Measurements from ENCODE around the gene PKD2L1. TPM values are rescaled to one million over a fixed set of nuclear protein-coding genes. Genes with fewer than 3 reads are reported as not detected.
"Not testable (repeated sequence)": the region's sequence is repeated elsewhere in the genome, so short reads cannot be mapped to it uniquely, and the experiment has no call there.

PKD2L1 gene
- total RNA-seq, 1 experiment from 2014 or later = not detected

DNA sequence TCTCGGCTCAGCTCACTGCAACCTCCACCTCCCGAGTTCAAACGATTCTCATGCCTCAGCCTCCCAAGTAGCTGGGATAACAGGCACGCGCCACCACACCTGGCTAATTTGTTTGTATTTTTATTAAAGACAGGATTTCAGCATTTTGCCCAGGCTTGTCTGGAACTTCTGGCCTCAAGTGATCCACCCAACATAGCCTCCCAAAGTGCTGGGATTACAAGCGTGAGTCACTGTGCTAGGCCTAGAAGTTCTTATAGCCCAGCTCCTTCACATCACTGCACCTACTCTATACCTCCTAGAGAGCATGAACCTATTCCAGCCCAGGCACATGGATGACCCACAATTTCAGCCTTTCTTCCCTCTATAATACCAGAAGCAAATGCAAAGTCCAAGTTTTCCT lies 42.3 kb downstream of the PKD2L1 start:
- POLR2A ChIA-PET (ENCODE audit: unreplicated experiment) = no interaction called here
- intact Hi-C loops (cut with micrococcal nuclease) = loop anchor here (5.0 kb wide), 1 partner anchor 85 kb away; no protein-coding TSS in a partner anchor
- Histone ChIP-seq H3K79me2 (ENCODE audit: low read length) (peaks cover 35% of the 10 kb centered on the region), H3K36me3 (ENCODE audit: low read depth, low read length) (no peaks in the 10 kb centered on the region), H3F3A (ENCODE audit: low read length, unreplicated experiment) (no peaks in the 10 kb centered on the region), H3K4me2 (ENCODE audit: low read length) (no peak overlapping the region), H3K4me3 (ENCODE audit: low read length) (no peak overlapping the region), H3K27ac (ENCODE audit: low read length) (no peak overlapping the region), H3K9me2 (replicated peaks; ENCODE audit: low read length) (no peaks in the 10 kb centered on the region), H3K9ac (ENCODE audit: low read length) (no peak overlapping the region), H3K9me3 (ENCODE audit: low read length) (no peaks in the 10 kb centered on the region), H3K4me1 (ENCODE audit: insufficient read depth, low read length) (peaks cover 15% of the 10 kb centered on the region), H3K27me3 (ENCODE audit: low read length) (no peaks in the 10 kb centered on the region), H2AFZ (ENCODE audit: low read length) (no peak overlapping the region), H4K20me1 (ENCODE audit: low read length) (no peaks in the 10 kb centered on the region)
- no peak for ATAC-seq
- TF ChIP-seq EZH2phosphoT487 (IDR thresholded peaks at IDR 0.05; ENCODE audit: borderline replicate concordance, low read length) = no peak
- TF ChIP-seq, protein P1, sequence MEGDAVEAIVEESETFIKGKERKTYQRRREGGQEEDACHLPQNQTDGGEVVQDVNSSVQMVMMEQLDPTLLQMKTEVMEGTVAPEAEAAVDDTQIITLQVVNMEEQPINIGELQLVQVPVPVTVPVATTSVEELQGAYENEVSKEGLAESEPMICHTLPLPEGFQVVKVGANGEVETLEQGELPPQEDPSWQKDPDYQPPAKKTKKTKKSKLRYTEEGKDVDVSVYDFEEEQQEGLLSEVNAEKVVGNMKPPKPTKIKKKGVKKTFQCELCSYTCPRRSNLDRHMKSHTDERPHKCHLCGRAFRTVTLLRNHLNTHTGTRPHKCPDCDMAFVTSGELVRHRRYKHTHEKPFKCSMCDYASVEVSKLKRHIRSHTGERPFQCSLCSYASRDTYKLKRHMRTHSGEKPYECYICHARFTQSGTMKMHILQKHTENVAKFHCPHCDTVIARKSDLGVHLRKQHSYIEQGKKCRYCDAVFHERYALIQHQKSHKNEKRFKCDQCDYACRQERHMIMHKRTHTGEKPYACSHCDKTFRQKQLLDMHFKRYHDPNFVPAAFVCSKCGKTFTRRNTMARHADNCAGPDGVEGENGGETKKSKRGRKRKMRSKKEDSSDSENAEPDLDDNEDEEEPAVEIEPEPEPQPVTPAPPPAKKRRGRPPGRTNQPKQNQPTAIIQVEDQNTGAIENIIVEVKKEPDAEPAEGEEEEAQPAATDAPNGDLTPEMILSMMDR (conservative IDR thresholded peaks at IDR 0.05; ENCODE audit: low read depth, low read length) = no peak
- no peak for TF ChIP-seq EZH2 (IDR thresholded peaks at IDR 0.05; ENCODE audit: low read length, unreplicated experiment)
- CTCF ChIA-PET = no interaction called here
- BruUV-seq (replicated peaks) = no TSS peak
- DNase-seq = no peak

DNA sequence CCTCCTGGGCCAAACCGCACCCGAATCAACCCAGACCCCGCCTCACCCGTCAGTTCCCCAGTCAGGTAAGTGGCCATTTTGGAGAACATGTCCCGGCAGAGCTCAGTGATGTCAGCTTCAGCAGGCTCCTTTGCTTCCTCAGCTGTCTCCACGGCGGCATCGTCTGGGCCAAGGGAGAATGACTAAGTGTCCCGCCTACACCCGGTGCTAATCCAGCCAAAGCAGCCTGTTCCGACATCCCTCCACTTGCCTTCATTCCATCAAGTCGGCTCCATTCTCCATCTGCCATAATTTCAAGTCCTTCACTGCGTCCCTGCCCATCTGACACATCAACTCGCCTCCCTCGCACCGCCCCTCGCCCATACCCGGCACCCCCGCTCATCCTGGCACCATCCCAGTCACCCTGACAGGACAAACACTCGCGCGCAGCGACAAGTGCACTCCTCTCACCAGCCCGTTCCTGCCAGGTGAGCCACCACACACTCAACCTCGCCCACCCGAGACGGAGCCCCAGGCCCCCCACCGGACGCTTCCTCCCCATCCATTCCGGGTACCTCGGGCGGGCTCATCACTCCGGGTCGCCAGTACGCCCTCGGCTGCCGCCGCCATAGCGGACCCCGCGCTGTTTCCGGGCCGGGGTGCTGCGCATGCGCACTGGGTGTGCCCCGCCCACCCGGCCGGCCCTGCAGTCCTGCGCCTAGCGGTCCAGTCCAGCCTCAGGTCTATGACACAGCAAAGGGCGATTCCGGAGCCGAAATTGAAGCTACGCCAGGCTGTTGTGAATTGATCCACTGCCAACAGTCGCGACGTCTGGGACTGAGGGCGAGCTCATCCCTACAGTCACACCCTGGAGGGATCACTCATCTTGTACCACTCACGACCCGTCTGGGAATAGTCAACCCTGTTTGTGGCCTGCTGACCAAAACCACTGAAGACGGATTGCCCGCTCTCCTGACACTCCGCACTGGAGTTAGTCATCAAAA lies 43.7 kb downstream of the PKD2L1 start, which contains the start of gene BLOC1S2:
Gene BLOC1S2, minus strand, starts transcription at position 630 of the 983 bp plus-strand sequence. Its CDS starts 21 bp downstream, at position 609.
- DNase-seq = peak; percentile 83
- H3K27ac ChIP-seq (ENCODE audit: low read length) = peak within 1 kb of the TSS; percentile 73
- peak within 1 kb of the TSS; percentile 88 for H2AFZ ChIP-seq (ENCODE audit: low read length)
- H3K9me2 ChIP-seq (replicated peaks; ENCODE audit: low read length) = no peaks in the 10 kb centered on the region
- peaks cover 45% of the 10 kb centered on the region for H3K79me2 ChIP-seq (ENCODE audit: low read length)
- no peaks in the 10 kb centered on the region for H3K27me3 ChIP-seq (ENCODE audit: low read length)
- no peaks in the 10 kb centered on the region for H3K36me3 ChIP-seq (ENCODE audit: low read depth, low read length)
- no TSS peak for BruUV-seq (replicated peaks)
- peaks cover 15% of the 10 kb centered on the region for H3K4me1 ChIP-seq (ENCODE audit: insufficient read depth, low read length)
- peak within 1 kb of the TSS; percentile 70 for H3K9ac ChIP-seq (ENCODE audit: low read length)
- intact Hi-C loops (cut with micrococcal nuclease) = loop anchor here (5.0 kb wide), 1 partner anchor 86 kb away; no protein-coding TSS in a partner anchor
- H3F3A ChIP-seq (ENCODE audit: low read length, unreplicated experiment) = no peaks in the 10 kb centered on the region
- no peaks in the 10 kb centered on the region; the same call in 1 of the 2 replicates for H4K20me1 ChIP-seq (ENCODE audit: low read length)
- TF ChIP-seq EZH2 (IDR thresholded peaks at IDR 0.05; ENCODE audit: low read length, unreplicated experiment) (no peak), EZH2phosphoT487 (IDR thresholded peaks at IDR 0.05; ENCODE audit: borderline replicate concordance, low read length) (no peak)
- TF ChIP-seq, protein P1 (conservative IDR thresholded peaks at IDR 0.05; ENCODE audit: low read depth, low read length) = no peak
- peak within 1 kb of the TSS; percentile 87 for H3K4me3 ChIP-seq (ENCODE audit: low read length)
- peak; percentile 94 for ATAC-seq
- peak within 1 kb of the TSS; percentile 96 for H3K4me2 ChIP-seq (ENCODE audit: low read length)
- POLR2A ChIA-PET (ENCODE audit: unreplicated experiment) = interaction anchor here (0.5 to 0.6 kb wide), 2 partner anchors 60 to 249 kb away, joined by 8 to 28 read pairs; partner anchors contain the start of gene SCD
- no peaks in the 10 kb centered on the region for H3K9me3 ChIP-seq (ENCODE audit: low read length)
- CTCF ChIA-PET = interaction anchor here (0.8 kb wide), 1 partner anchor 17 kb away, joined by 3 read pairs; no protein-coding TSS in a partner anchor

DNA sequence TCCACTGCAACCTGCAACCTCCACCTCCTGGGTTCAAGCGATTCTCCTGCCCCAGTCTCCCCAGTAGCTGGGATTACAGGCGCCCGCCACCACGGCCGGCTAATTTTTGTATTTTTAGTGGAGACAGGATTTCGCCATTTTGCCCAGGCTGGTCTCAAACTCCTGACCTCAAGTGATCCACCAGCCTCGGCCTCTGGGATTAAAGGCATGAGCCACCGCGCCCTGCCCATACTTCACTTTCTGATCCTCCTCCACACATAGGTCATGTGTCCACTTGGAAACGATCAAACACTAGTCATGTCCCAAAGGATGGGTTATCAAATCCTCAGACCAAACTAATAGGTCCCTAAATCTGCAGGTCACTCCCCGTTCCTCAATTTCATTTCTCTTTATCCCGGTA lies 44.7 kb downstream of the PKD2L1 start:
- CTCF ChIA-PET = interaction anchor here (0.8 kb wide), 1 partner anchor 18 kb away, joined by 3 read pairs; no protein-coding TSS in a partner anchor
- not testable (repeated sequence) for ATAC-seq; H3F3A ChIP-seq (ENCODE audit: low read length, unreplicated experiment); H3K36me3 ChIP-seq (ENCODE audit: low read depth, low read length); DNase-seq; H3K9me3 ChIP-seq (ENCODE audit: low read length); H3K27ac ChIP-seq (ENCODE audit: low read length); BruUV-seq (replicated peaks); H3K9me2 ChIP-seq (replicated peaks; ENCODE audit: low read length); H4K20me1 ChIP-seq (ENCODE audit: low read length); H3K27me3 ChIP-seq (ENCODE audit: low read length)
- peak overlapping the region; percentile 96 for H3K4me2 ChIP-seq (ENCODE audit: low read length)
- POLR2A ChIA-PET (ENCODE audit: unreplicated experiment) = interaction anchor here (0.5 kb wide), 1 partner anchor 62 kb away, joined by 28 read pairs; the partner anchor contains the start of gene SCD
- H3K9ac ChIP-seq (ENCODE audit: low read length) = peak overlapping the region; percentile 70
- intact Hi-C loops (cut with micrococcal nuclease) = loop anchor here (5.0 kb wide), 1 partner anchor 87 kb away; no protein-coding TSS in a partner anchor
- H3K4me3 ChIP-seq (ENCODE audit: low read length) = peak overlapping the region; percentile 87
- peaks cover 45% of the 10 kb centered on the region for H3K79me2 ChIP-seq (ENCODE audit: low read length)
- 0 out of 2 replicates have a peak overlapping the region, but pooled peaks have one; percentile 88 for H2AFZ ChIP-seq (ENCODE audit: low read length)
- H3K4me1 ChIP-seq (ENCODE audit: insufficient read depth, low read length) = peaks cover 15% of the 10 kb centered on the region
